HG03521 (cell line): ENCODE measurements around the gene ATXN2.
"Not testable (repeated sequence)": the region's sequence is repeated elsewhere in the genome, so short reads cannot be mapped to it uniquely, and the experiment has no call there.

ENCODE experiments used
- ATAC-seq: cut with Tn5 transposase; IDR thresholded peaks from one replicate; pipeline ENCODE4 v1.9.1; 2021; ENCODE audit warnings: mild to moderate bottlenecking, moderate library complexity; ENCODE audit not compliant: unreplicated experiment

The ATXN2 gene

GRCh38 chr12:111598637-111599452, at the start of gene ATXN2:
ATXN2 (minus strand) TSS chr12:111599315; CDS start chr12:111599034, 281 bp downstream.
- peak; percentile 47 for ATAC-seq

- no peak for ATAC-seq
These were observed 46.3 kb upstream of the ATXN2 start for GRCh38 chr12:111645433-111645832.

- ATAC-seq, result no peak
These were observed 44.3 kb upstream of the ATXN2 start for GRCh38 chr12:111643427-111643826.

- no peak for ATAC-seq
These were observed 43.7 kb upstream of the ATXN2 start for GRCh38 chr12:111642681-111643426.

- no peak for ATAC-seq
These were observed 41.4 kb upstream of the ATXN2 start for GRCh38 chr12:111640506-111640905.

- no peak for ATAC-seq
These were observed 39.4 kb upstream of the ATXN2 start for GRCh38 chr12:111638556-111638955.

- ATAC-seq, result no peak
These were observed 37.3 kb upstream of the ATXN2 start for GRCh38 chr12:111636209-111636945.

- ATAC-seq, result no peak
These were observed 36.4 kb upstream of the ATXN2 start for GRCh38 chr12:111635524-111635923.

- ATAC-seq, result no peak
These were observed 29.6 kb upstream of the ATXN2 start for GRCh38 chr12:111628505-111629260.

GRCh38 chr12:111626230-111626629, 27.1 kb upstream of the ATXN2 start:
- no peak for ATAC-seq

- ATAC-seq, result no peak
These were observed 25.4 kb upstream of the ATXN2 start for GRCh38 chr12:111624540-111624939.

- not testable (repeated sequence) for ATAC-seq
These were observed 18.7 kb upstream of the ATXN2 start for GRCh38 chr12:111617841-111618240.

- no peak for ATAC-seq
These were observed 17.1 kb upstream of the ATXN2 start for GRCh38 chr12:111616177-111616623.

GRCh38 chr12:111607239-111607638, 8.1 kb upstream of the ATXN2 start:
- no peak for ATAC-seq

GRCh38 chr12:111606767-111607230, 7.7 kb upstream of the ATXN2 start:
- ATAC-seq, result no peak

GRCh38 chr12:111605911-111606766, 7.0 kb upstream of the ATXN2 start:
- ATAC-seq, result no peak

GRCh38 chr12:111602857-111603256, 3.7 kb upstream of the ATXN2 start:
- not testable (repeated sequence) for ATAC-seq

- ATAC-seq, result no peak
These were observed 3.2 kb upstream of the ATXN2 start for GRCh38 chr12:111602348-111602747.

- not testable (repeated sequence) for ATAC-seq
These were observed 1.9 kb upstream of the ATXN2 start for GRCh38 chr12:111600986-111601385.
